GM12878 (cell line): ENCODE results near the gene TIGD2. TPM values are rescaled to one million over a fixed set of nuclear protein-coding genes. Genes with fewer than 3 reads are reported as not detected.

Experiments
- CHD1 ChIP-seq: IDR thresholded peaks from 2 replicates; pipeline ENCODE4 v1.6.1; 2012; ENCODE audit warnings: low read depth, low read length, improper control_type of control experiment
- CREM ChIP-seq: IDR thresholded peaks from 2 replicates; pipeline ENCODE4 v1.6.1; 2014; ENCODE audit warnings: antibody characterized with exemption, low read depth
- DPF2 ChIP-seq: fragments of 450-650 bp; IDR thresholded peaks from 2 replicates; pipeline ENCODE4 v1.6.1; 2017; ENCODE audit warnings: mild to moderate bottlenecking
- EGR1 ChIP-seq, 2 experiments: IDR thresholded peaks; 1 replicate in 1 of 2; 2 replicates in 1 of 2; pipeline ENCODE4 v1.6.1; 2011 to 2012; ENCODE audit warnings: low read depth in 2 of 2, low read length in 2 of 2, borderline replicate concordance in 1 of 2, mild to moderate bottlenecking in 1 of 2, moderate library complexity in 1 of 2
- FOS ChIP-seq: IDR thresholded peaks from 3 replicates; pipeline ENCODE4 v1.6.1; 2011; ENCODE audit warnings: borderline replicate concordance; ENCODE audit not compliant: insufficient read length; ENCODE audit errors: extremely low read depth
- IKZF2 ChIP-seq, 2 experiments: fragments of 450-650 bp; IDR thresholded peaks; 2 replicates each; pipeline ENCODE4 v1.6.1; 2017; ENCODE audit warnings: mild to moderate bottlenecking in 2 of 2, moderate library complexity in 2 of 2
- JUND ChIP-seq: IDR thresholded peaks from 2 replicates; pipeline ENCODE4 v1.6.1; 2012; ENCODE audit warnings: low read depth, mild to moderate bottlenecking, low read length, improper control_type of control experiment, moderate library complexity
- KDM1A ChIP-seq: fragments of 200-600 bp; sonication (generic); IDR thresholded peaks from 2 replicates; pipeline ENCODE4 v1.6.1; 2016; ENCODE audit warnings: borderline replicate concordance
- MTA3 ChIP-seq: IDR thresholded peaks from 2 replicates; pipeline ENCODE4 v1.6.1; 2012; ENCODE audit warnings: low read length, inconsistent platforms, borderline replicate concordance
- POU2F2 ChIP-seq: IDR thresholded peaks from 3 replicates; pipeline ENCODE4 v1.6.1; 2011; ENCODE audit warnings: low read depth, mild to moderate bottlenecking, low read length, borderline replicate concordance
- RBBP5 ChIP-seq: fragments of 200-600 bp; sonication (generic); conservative IDR thresholded peaks from 2 replicates; pipeline ENCODE4 v1.6.1; 2016
- SMARCA5 ChIP-seq: fragments of 450-650 bp; IDR thresholded peaks from 2 replicates; pipeline ENCODE4 v1.6.1; 2017; ENCODE audit warnings: mild to moderate bottlenecking
- SREBF1 ChIP-seq: IDR thresholded peaks from 2 replicates; pipeline ENCODE4 v1.6.1; 2012; ENCODE audit warnings: mild to moderate bottlenecking, low read length
- STAT3 ChIP-seq: IDR thresholded peaks from 2 replicates; pipeline ENCODE4 v1.6.1; 2011; ENCODE audit warnings: low read depth, low read length, improper control_type of control experiment
- SUPT20H ChIP-seq: IDR thresholded peaks from 2 replicates; pipeline ENCODE4 v1.6.1; 2011; ENCODE audit warnings: low read depth, mild to moderate bottlenecking, low read length, moderate library complexity, borderline replicate concordance; ENCODE audit not compliant: control insufficient read depth
- TCF3 ChIP-seq: IDR thresholded peaks from 2 replicates; pipeline ENCODE4 v1.6.1; 2012; ENCODE audit warnings: low read depth, mild to moderate bottlenecking, low read length, borderline replicate concordance; ENCODE audit not compliant: insufficient read depth
- TCF7 ChIP-seq: IDR thresholded peaks from 2 replicates; pipeline ENCODE4 v1.6.1; 2014; ENCODE audit warnings: antibody characterized with exemption, borderline replicate concordance
- ZNF217 ChIP-seq: fragments of 450-650 bp; IDR thresholded peaks from 2 replicates; pipeline ENCODE4 v1.6.1; 2017; ENCODE audit warnings: antibody characterized with exemption, mild to moderate bottlenecking
- polyA plus RNA-seq, 11 experiments: library from polyadenylated mRNA; depleted of rRNA in 4 of 11; unstranded in 6 of 11; stranded (reverse) in 5 of 11; fragments of >200 nt; fragmentation: Nextera tagmentation in 4 of 11; fragmentation: Illumina TruSeq in 1 of 11; extraction: Ambion mirVana in 4 of 11; extraction: Trizol in 1 of 11; gene quantifications; 1 replicate in 1 of 11; 2 replicates in 10 of 11; pipeline versions ENCODE4 v1.2.1 to v1.2.3, GENCODE V29; 2011 to 2016; ENCODE audit warnings: inconsistent platforms in 2 of 11, missing spikeins in 2 of 11, low read depth in 1 of 11
- total RNA-seq, 4 experiments: library from RNA; depleted of rRNA in 3 of 4; stranded (reverse); fragments of >200 nt in 3 of 4; fragmentation: Illumina TruSeq in 1 of 4; extraction: Trizol in 1 of 4; gene quantifications; 2 replicates each; pipeline versions ENCODE4 v1.2.1 to v1.2.3, GENCODE V29; 2013 to 2021
- TF ChIP-seq, protein P1 (sequence below): fragments of 450-650 bp; IDR thresholded peaks from 2 replicates; pipeline ENCODE4 v1.6.1; 2017; ENCODE audit warnings: mild to moderate bottlenecking, moderate library complexity
- TF ChIP-seq, protein P2 (sequence below): fragments of 450-650 bp; formaldehyde crosslinking; IDR thresholded peaks from 2 replicates; pipeline ENCODE4 v1.4.0; 2020; ENCODE audit warnings: mild to moderate bottlenecking, moderate library complexity
- TF ChIP-seq, protein P3 (sequence below): IDR thresholded peaks from 2 replicates; pipeline ENCODE4 v1.6.1; 2011; ENCODE audit warnings: borderline replicate concordance, low read depth, mild to moderate bottlenecking, moderate library complexity, low read length; ENCODE audit not compliant: insufficient read depth, poor library complexity, severe bottlenecking

Gene TIGD2
- total and polyA plus RNA-seq, 10 of the 15 experiments (the other 5 are each of a cell fraction or from before 2014, with no cell fraction given), result 2.4 to 8.4 (median 5.0) TPM

DNA sequence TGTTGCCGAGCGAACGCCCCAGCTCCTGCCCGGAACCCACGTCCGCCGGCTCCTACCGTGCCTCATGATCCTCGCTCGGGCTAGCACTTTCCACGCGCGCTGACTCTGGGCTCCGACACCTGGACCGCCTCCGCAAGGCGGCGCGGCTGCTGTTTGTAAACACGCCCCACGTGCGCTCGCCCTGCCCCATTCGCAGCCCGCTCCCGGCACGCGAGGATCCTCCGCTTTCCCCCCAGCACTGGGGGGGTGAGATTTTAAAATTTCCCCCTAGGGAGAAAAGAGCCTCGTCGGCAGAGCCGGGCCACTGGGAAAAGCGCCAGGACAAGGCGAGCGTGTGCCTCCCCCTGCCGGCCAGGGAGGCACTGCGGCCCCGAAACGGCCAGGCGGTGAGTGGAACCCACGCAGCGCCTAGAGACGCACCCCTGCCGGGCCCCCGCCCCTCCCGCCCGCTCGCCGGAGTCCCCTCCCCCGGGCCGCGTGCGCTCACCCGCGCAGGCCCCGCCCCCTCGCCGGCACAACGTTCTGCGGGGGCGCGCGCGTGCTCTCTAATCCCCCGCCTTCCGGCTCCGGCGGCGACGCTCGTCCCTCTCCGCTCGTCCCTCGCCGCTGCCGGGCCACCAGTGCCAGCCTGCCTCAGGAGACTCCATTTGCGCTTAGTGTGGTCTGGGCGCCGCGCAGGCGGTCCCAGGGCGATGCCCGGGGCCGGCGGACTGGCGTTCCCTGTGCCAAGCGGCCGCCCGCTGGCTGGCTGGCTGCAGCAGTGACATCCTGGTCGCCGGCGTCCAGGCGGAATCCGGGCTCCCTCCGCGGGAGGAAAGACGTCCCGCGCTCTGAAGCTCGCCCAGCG is at the start of gene TIGD2 (continued):
- no peak; the same call in 1 of the 2 replicates for TF ChIP-seq ZNF217
- TF ChIP-seq SMARCA5, result peak; percentile 21; the same call in 1 of the 2 replicates
- no peak for TF ChIP-seq FOS
- TF ChIP-seq CREM, result 0 out of 2 replicates have a peak, but pooled peaks have one; percentile 18
- no peak for TF ChIP-seq TCF7
- TF ChIP-seq, protein P1, sequence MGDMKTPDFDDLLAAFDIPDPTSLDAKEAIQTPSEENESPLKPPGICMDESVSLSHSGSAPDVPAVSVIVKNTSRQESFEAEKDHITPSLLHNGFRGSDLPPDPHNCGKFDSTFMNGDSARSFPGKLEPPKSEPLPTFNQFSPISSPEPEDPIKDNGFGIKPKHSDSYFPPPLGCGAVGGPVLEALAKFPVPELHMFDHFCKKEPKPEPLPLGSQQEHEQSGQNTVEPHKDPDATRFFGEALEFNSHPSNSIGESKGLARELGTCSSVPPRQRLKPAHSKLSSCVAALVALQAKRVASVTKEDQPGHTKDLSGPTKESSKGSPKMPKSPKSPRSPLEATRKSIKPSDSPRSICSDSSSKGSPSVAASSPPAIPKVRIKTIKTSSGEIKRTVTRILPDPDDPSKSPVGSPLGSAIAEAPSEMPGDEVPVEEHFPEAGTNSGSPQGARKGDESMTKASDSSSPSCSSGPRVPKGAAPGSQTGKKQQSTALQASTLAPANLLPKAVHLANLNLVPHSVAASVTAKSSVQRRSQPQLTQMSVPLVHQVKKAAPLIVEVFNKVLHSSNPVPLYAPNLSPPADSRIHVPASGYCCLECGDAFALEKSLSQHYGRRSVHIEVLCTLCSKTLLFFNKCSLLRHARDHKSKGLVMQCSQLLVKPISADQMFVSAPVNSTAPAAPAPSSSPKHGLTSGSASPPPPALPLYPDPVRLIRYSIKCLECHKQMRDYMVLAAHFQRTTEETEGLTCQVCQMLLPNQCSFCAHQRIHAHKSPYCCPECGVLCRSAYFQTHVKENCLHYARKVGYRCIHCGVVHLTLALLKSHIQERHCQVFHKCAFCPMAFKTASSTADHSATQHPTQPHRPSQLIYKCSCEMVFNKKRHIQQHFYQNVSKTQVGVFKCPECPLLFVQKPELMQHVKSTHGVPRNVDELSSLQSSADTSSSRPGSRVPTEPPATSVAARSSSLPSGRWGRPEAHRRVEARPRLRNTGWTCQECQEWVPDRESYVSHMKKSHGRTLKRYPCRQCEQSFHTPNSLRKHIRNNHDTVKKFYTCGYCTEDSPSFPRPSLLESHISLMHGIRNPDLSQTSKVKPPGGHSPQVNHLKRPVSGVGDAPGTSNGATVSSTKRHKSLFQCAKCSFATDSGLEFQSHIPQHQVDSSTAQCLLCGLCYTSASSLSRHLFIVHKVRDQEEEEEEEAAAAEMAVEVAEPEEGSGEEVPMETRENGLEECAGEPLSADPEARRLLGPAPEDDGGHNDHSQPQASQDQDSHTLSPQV, result peak; percentile 21; the same call in 1 of the 2 replicates
- TF ChIP-seq POU2F2, result peak; percentile 51; the same call in 1 of the 3 replicates
- TF ChIP-seq RBBP5, result no peak
- no peak for TF ChIP-seq KDM1A
- TF ChIP-seq DPF2, result peak; percentile 73
- no peak for TF ChIP-seq STAT3
- TF ChIP-seq, protein P2, sequence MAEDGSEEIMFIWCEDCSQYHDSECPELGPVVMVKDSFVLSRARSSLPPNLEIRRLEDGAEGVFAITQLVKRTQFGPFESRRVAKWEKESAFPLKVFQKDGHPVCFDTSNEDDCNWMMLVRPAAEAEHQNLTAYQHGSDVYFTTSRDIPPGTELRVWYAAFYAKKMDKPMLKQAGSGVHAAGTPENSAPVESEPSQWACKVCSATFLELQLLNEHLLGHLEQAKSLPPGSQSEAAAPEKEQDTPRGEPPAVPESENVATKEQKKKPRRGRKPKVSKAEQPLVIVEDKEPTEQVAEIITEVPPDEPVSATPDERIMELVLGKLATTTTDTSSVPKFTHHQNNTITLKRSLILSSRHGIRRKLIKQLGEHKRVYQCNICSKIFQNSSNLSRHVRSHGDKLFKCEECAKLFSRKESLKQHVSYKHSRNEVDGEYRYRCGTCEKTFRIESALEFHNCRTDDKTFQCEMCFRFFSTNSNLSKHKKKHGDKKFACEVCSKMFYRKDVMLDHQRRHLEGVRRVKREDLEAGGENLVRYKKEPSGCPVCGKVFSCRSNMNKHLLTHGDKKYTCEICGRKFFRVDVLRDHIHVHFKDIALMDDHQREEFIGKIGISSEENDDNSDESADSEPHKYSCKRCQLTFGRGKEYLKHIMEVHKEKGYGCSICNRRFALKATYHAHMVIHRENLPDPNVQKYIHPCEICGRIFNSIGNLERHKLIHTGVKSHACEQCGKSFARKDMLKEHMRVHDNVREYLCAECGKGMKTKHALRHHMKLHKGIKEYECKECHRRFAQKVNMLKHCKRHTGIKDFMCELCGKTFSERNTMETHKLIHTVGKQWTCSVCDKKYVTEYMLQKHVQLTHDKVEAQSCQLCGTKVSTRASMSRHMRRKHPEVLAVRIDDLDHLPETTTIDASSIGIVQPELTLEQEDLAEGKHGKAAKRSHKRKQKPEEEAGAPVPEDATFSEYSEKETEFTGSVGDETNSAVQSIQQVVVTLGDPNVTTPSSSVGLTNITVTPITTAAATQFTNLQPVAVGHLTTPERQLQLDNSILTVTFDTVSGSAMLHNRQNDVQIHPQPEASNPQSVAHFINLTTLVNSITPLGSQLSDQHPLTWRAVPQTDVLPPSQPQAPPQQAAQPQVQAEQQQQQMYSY (CRISPR knock-in tag), result no peak
- TF ChIP-seq JUND, result no peak
- TF ChIP-seq, protein P3, sequence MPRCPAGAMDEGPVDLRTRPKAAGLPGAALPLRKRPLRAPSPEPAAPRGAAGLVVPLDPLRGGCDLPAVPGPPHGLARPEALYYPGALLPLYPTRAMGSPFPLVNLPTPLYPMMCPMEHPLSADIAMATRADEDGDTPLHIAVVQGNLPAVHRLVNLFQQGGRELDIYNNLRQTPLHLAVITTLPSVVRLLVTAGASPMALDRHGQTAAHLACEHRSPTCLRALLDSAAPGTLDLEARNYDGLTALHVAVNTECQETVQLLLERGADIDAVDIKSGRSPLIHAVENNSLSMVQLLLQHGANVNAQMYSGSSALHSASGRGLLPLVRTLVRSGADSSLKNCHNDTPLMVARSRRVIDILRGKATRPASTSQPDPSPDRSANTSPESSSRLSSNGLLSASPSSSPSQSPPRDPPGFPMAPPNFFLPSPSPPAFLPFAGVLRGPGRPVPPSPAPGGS, result peak; percentile 18
- no peak for TF ChIP-seq SREBF1
- no peak for TF ChIP-seq MTA3
- TF ChIP-seq TCF3, result 0 out of 2 replicates have a peak, but pooled peaks have one; percentile 35
- TF ChIP-seq EGR1 (IDR thresholded peaks at IDR 0.05; ENCODE audit: borderline replicate concordance in 1 of 2, low read depth in 2 of 2, low read length in 2 of 2), result peak; percentile 80 to 97
- no peak for TF ChIP-seq SUPT20H
- TF ChIP-seq IKZF2 (IDR thresholded peaks at IDR 0.05), result peak in 1 of 2 experiments; percentile 41; a peak in 3 of 4 replicates
- no peak for TF ChIP-seq CHD1
